HG03064 (cell line): ENCODE results near the gene ZSWIM5.
"Not testable (repeated sequence)": the region's sequence is repeated elsewhere in the genome, so short reads cannot be mapped to it uniquely, and the experiment has no call there.

Source experiments
- ATAC-seq: cut with Tn5 transposase; IDR thresholded peaks from one replicate; pipeline ENCODE4 v1.9.1; 2021; ENCODE audit warnings: low read depth; ENCODE audit not compliant: unreplicated experiment

The ZSWIM5 gene

DNA sequence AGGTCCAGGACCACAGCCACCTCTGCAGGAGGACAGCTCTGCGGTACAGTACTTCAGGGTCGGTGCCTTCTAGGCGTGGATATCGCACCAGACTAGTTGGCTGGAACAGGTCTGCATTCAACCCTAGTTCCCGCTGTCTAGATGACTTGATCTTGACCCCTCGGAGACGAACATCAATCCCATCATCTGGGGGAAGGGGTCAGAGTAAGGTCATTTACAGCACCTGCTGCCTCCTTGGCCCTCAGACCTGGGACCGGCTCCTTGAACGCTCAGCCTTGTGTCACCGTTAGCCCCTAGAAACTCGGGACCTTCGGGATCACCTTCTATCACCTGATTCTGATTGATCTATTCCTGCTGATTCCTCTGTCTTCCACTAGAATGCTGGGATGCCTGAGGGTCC lies 197.9 kb downstream of the ZSWIM5 start:
- no peak for ATAC-seq

DNA sequence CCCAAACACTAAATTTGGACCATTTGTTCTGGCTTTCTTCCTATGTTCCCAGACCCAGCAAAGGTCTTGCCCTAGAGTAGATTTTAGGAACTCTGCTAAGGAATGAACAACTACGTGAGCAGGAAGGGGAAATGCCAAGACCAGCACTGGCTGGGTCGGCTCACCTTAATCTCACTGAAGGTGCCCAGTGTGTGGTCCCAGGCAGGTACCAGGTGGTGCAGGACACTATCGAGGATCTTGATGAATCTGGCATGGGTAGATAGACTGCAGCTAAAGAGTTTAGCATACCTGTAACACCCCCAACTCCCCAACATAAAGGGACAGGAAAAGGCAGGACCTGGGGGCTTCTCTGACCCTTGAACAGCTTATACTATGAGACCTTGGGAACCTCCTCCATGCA lies 198.3 kb downstream of the ZSWIM5 start:
- ATAC-seq, result no peak

DNA sequence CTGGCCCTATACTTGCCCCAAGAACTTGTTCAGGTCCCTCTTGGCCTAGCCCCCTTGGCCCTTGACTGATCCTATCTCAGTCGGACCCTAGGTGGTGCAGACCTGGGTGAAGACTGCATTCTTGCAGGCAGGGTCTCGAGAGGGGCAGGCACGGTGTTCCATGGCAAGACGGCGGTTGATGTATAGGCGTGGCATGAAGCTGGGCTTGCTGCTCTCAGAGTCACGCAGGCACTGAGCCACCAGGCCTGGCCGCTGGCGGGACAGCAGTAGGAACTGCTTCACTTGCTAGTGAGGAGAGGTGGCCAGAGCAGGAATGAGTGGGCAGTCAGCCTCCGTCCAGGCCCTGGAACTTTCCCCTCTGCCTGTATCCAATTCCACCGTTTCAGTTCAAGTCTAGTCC lies 199.1 kb downstream of the ZSWIM5 start:
- no peak for ATAC-seq

DNA sequence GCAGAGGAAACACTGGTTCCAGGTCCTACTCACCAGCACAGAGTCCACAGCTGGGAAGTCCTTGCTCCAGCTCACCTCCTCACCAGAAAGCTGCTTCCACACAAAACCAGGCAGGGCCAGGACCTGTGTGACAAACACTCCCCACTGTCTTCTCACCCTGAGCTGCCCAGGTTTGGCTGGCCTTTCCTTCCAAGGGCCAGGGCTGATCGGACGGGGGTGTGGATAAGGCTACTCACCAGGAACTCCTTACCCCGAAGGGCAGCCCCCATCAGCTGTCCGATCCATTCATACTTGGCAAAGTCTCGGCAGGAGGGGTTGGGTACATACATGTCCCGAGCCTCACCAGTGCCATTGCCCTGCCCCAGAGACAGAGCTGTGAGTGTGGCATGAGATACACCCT lies 200.6 kb downstream of the ZSWIM5 start:
- ATAC-seq, result no peak

DNA sequence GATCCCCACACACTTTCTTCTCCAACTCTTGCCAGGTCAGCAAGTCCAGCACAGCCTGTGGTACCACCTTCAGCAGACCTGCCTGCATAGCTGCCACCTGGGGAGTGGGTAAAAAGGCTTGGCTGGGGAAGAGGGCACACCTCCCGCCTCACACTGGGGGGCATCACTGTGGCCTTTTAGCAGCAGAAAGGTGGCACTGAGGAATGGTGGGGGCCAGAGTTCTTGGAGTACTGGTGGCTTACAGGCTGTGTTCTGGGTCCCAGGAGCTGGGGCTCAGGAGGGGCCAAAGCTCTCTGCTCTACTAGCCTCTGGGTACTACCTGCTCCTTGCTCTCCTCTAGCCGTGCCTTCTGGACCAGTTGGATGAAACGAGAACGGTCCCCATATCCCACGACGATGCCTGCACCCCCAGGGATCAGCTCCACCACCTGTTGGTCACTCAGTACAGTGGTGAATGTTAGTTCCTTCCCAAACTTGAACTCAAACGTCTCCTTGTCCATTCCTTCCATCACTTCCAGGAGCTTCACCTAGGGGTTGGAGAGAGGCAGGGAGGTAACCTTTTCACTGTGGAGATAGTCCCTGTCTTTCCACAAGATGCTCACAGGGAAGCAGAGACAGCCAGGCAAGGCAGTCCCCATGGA lies 202.0 kb downstream of the ZSWIM5 start:
- no peak for ATAC-seq

DNA sequence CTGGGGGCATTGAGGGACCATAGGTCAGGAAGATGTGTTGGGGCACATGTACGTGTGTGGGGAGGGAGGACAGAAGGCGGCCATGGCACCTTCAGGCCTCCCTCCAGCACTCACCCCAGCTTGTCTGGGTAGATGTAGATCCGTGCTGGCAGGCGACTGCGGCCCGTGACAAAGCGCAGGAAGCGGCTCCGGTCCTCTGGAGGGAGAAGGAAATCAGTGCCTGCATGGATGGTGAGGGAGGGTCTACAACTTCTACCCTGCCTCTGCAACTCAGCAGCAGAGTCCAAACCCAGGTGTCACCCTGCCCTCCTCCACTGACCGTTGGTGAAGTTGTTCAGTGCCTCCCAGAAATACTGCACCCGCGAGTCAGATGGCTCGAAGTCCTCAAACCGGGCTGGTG lies 202.7 kb downstream of the ZSWIM5 start:
- no peak for ATAC-seq

DNA sequence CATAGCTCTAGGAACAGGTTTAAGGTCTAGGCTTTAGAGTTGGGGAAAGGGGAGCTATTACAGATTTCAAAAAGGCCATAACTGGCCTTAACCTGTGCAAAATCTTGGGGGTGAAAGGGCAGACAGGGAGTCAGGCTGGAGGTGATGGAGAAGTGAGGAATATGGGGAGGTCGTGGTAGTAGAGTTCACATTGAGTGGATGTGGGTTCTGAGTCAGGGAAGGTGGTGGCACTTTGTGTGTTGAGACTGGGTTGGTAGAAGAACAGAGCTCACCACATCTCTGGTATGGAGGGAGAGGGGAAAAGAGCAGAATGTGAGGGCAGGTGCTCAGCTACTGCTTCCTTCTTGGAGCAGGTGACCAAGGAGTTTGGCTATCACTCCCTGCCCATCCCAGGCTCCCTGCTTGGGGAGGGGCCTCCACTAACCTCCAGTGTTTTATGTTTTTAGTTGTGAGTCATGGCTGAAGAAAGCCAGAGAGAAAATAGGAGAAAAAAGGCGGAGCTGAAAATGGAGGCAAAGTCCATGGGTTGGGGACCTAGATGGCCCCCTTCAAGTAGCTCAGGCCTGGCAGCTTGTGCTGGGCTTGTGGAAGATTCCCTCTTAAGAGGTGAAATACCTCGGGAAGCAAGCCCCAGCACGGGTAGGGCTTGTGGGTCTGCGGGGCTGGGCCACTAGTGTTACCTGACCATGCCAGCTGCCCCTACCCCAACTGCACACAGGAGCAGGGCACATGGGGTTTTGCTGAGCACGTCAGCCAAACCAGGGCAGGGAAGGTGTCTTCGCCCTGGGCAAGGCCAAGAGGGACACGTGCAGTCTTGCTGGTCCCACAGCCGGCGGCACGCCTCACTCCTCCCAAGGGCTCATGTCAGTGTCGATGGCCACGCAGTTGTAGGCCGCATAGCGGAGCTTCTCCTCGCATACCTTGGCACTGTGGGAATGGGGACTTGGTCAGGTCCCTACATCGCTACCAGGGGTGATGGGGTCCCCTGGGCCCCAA lies 203.5 kb downstream of the ZSWIM5 start:
- no peak for ATAC-seq

DNA sequence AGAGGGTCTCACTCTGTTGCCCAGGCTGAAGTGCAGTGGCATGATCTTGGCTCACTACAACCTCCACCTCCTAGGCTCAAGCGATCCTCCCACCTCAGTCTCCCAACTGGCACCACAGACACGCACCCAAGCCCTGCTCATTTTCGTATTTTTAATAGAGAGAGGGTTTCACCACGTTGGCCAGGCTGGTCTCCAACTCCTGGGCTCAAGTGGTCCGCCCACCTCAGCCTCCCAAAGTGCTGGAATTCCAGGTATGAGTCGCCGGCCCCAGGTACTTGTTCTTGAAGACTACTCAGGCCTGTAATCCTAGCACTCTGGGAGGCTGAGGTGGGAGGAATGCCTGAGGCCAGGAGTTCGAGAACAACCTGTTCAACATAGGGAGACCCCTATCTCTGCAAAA lies 204.8 kb downstream of the ZSWIM5 start:
- ATAC-seq, result not testable (repeated sequence)

DNA sequence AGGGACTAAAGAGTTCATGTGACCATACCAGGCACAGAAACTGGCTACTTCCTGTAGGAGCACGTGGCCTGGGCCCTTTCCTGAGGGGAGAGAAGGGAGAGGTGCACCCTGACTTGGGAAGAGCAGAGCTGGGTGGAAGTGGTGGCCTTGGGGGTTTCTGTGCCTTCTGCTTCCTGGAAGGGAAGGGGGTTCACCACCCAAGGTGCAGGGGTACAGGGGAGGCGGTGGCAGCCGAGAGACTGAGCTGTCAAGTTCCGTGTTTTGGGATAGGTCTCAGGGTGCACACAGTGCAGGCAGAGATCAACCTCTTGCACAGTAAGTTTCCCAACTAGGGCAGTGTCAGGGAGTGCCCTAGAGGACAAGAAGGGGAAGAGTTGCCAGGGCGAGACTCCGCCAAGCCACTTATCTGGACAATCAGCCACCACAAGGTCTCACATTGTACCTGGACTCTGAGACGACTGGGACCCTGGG lies 205.4 kb downstream of the ZSWIM5 start:
- no peak for ATAC-seq

DNA sequence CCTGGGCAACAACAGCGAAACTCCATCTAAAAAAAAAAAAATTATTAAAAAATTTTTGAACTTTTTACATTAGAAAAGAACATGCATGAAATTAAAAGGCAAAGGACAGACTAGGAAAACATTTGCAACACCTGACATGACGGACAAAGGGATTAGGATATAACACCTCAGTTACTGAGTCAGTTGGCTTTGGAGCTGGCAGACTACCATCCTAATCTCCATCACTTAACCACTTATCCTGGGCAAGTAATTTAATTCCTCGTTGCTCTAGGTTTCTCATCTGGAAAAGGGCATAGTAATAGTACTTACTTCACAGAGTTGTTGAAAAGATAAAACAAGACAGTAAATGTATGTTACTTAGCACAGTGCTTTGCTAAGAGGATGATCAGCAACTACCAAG lies 207.2 kb downstream of the ZSWIM5 start:
- ATAC-seq, result no peak

DNA sequence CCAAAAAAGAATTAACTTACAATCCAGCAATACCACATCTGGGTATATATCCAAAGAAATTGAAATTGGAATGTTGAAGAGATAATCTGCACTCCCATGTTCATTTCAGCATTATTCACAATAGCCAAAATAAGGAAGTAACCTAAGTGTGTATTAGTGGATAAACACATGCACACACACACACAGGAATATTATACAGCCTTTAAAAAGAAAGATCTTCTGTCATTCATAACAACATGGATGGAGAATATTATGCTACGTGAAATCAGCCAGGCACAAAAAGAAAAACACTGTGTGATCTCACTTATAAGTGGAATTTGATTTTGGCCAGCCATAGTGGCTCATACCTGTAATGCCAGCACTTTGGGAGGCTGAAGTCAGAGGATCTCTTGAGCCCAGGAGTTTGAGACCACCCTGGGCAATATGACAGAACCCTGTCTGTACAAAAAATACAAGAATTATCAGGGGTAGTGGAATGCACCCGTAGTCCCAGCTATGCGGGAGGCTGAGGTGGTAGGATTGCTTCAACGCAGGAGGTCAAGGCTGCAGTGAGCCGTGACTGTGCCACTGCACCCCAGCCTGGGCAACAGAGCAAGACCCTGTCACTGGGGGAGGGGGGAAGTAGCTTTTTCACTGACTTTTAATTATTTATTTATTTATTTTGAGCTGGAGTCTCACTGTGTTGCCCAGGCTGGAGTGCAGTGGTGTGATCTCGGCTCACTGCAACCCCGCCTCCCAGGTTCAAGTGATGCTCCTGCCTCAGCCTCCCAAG lies 210.8 kb downstream of the ZSWIM5 start:
- ATAC-seq, result no peak

DNA sequence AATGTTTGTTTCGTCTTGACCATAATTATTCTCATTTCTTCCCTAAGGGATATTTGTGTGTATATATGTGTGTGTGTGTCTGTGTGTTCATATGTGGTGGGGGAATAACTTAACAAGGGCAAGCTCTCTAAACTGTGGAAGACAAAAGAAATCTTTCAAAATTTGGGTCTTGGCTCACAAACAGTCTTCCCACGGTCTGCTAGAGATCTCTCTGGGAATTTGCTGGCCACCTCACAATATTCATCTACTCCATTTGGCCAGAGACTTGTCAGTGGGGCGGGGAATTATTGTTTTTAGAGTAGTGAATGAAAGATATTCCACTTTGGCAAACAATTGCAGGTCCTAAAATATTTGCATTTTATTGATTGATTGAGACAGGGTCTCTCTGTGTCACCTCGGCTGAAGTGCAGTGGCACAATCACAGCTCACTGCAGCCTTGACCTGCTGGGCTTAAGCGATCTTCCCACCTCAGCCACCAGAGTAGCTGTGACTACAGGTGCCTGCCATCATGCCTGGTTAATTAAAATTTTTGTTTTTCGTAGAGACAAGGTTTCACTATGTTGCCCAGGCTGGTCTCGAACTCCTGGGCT lies 212.0 kb downstream of the ZSWIM5 start:
- no peak for ATAC-seq

DNA sequence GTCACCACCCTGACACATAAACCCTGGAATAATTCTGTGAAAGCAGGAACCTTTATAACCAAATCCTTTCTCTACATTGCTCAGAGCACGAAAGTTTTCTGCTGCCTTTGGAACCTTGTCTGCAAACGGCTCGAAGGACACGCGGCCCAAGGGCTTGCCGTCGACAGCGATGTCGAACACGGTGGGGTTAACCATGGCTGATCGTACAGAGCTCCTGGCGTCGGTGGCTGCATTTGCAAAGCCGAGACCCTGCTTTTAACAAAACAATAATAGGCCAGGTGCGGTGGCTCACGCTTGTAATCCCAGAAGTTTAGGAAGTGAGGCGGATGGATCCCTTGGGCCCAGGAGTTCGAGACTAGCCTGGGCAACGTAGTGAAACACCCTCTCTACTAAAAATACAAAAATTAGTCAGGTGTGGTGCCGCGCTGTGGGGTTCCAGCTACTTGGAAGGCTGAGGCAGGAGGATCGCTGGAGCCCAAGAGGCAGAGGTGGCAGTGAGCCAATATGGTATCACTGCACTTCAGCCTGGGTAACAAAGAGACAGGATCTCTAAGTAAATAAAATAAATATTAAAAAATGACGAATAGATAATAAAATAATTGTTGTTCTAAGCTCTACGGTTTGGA lies 217.8 kb downstream of the ZSWIM5 start:
- no peak for ATAC-seq

DNA sequence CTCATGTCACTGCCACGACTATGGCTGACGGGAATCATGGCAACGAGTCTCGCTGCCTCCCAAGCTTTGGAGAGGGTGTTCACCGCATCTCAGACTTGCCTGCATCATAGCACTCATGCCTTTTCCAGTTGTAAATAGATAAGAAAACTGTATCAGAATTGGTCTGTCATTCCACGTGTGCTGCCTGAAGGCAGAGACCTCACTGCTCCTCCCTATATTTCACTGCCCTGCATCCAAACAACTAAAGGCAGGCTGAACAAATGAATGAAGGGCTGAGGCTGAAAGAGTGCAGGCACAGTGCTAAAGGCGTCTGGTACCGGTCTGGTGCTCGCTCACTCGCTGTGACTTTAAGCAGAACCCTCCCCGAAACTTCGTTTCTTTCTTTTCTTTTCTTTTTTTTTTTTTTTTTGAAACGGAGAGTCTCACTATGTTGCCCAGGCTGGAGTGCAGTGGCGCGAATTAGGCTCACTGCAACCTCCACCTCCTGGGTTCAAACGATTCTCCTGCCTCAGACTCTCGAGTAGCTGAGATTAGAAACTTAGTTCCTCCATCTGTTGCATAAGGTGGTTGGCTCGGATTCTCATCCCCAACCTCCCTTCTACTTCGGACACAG lies 220.6 kb downstream of the ZSWIM5 start:
- peak; percentile 13 for ATAC-seq

DNA sequence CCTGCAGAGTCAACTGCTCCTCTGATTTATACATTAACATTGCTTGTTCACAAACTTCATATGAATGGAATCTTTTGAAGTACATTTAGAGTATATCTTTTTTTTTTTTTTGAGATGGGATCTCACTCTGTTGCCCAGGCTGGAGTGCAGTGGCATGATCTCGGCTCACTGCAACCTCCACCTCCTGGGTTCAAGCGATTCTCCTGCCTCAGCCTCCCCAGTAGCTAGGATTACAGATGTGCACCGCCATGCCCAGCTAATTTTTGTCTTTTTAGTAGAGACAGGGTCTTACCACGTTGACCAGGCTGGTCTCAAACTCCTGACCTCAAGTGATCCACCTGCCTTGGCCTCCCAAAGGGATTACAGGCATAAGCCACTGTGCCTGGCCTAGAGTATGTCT lies 229.0 kb downstream of the ZSWIM5 start:
- ATAC-seq, result not testable (repeated sequence)

DNA sequence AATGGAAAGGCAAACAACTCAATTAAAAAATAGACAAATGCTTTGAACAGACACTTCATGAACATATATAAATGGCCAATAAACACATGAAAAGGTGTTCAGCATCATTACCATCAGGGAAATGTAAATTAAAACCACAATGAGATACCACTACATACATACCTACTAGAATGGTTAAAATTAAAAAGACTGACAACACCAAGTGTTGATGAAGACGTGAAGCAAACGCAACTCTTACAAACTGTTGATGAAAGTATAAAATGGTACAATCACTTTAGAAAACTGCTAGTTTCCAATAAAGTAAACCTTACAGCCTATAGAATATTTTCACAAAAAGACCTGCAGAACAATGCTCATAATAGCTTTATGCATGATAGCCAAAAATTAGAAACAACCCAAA lies 230.2 kb downstream of the ZSWIM5 start:
- ATAC-seq, result no peak

DNA sequence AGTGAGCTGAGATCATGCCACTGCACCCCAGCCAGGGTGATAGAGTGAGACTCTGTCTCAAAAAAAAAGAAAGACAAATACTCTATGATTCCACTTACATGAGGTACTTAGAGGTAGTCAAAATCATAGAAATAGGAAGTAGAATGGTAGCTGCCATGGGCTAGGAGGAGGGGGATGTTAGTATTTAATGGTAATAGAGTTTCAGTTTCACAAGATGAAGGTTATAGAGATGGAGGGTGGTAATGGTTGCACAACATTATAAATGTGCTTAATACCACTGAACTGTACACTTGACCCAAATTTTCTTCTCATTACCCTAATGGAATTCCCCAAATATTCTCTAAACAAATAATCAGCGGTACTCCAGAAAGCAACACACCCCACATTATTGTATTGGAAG lies 232.8 kb downstream of the ZSWIM5 start:
- no peak for ATAC-seq

DNA sequence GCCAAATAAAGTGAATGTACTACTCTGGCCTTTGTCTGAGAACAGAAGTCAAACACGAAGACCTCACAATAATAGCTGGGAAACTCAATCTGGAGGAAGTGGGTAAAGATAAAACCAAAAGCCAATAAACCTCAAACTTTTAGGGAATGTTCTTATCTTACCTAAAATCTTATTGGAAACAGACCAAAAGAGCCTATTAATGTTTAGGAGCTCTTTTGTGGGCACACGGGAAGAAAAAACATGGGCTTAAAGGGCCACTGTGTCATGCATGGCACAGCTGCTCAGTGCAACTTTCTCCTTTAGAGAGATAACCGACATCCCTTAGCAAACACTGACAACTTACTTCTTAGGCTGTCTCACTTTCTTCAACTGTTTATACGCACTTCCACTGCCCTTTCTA lies 236.1 kb downstream of the ZSWIM5 start:
- ATAC-seq, result no peak
